ENCODE data around the gene RUBCNL.

The RUBCNL gene

GRCh38 chr13:46320406-46320805 is 66.6 kb downstream of the RUBCNL start:
- TF ChIP-seq EZH2phosphoT487 (IDR thresholded peaks at IDR 0.05; ENCODE audit: low read depth), result no peak
- no peak for TF ChIP-seq CTCF (IDR thresholded peaks at IDR 0.05; ENCODE audit: low read depth, low read length)
- Histone ChIP-seq H3K79me2 (ENCODE audit: low read length) (no peaks in the 10 kb centered on the region), H3K27me3 (ENCODE audit: low read depth, low read length) (no peaks in the 10 kb centered on the region), H3K4me3 (ENCODE audit: low read length) (peak overlapping the region; percentile 60; the same call in 1 of the 2 replicates), H3K9me3 (ENCODE audit: insufficient read depth, low read length) (no peaks in the 10 kb centered on the region), H3K27ac (ENCODE audit: low read length) (no peak overlapping the region), H3K4me1 (ENCODE audit: low read length) (peaks cover 21% of the 10 kb centered on the region), H3K36me3 (replicated peaks; ENCODE audit: low read depth, low read length) (no peaks in the 10 kb centered on the region), H2AFZ (ENCODE audit: low read depth, low read length) (peak overlapping the region; percentile 92), H4K20me1 (ENCODE audit: insufficient read depth, low read length) (no peaks in the 10 kb centered on the region), H3K9ac (ENCODE audit: low read length) (no peak overlapping the region), H3K4me2 (ENCODE audit: low read length) (peak overlapping the region; percentile 76)

- no peaks in the 10 kb centered on the region for H3K9me3 ChIP-seq (ENCODE audit: insufficient read depth, low read length)
- TF ChIP-seq EZH2phosphoT487 (IDR thresholded peaks at IDR 0.05; ENCODE audit: low read depth) (no peak), CTCF (IDR thresholded peaks at IDR 0.05; ENCODE audit: low read depth, low read length) (no peak)
These were observed 68.1 kb downstream of the RUBCNL start for GRCh38 chr13:46318986-46319385.

GRCh38 chr13:46317120-46317519 is 69.9 kb downstream of the RUBCNL start:
- Histone ChIP-seq H3K27ac (ENCODE audit: low read length) (no peak overlapping the region), H3K4me1 (ENCODE audit: low read length) (peaks cover 21% of the 10 kb centered on the region), H2AFZ (ENCODE audit: low read depth, low read length) (no peak overlapping the region), H3K4me2 (ENCODE audit: low read length) (no peak overlapping the region), H3K79me2 (ENCODE audit: low read length) (no peaks in the 10 kb centered on the region), H3K4me3 (ENCODE audit: low read length) (no peak overlapping the region), H3K9me3 (ENCODE audit: insufficient read depth, low read length) (no peaks in the 10 kb centered on the region), H3K9ac (ENCODE audit: low read length) (no peak overlapping the region), H3K36me3 (replicated peaks; ENCODE audit: low read depth, low read length) (peaks cover 2% of the 10 kb centered on the region), H4K20me1 (ENCODE audit: insufficient read depth, low read length) (no peaks in the 10 kb centered on the region), H3K27me3 (ENCODE audit: low read depth, low read length) (no peaks in the 10 kb centered on the region)
- TF ChIP-seq CTCF (IDR thresholded peaks at IDR 0.05; ENCODE audit: low read depth, low read length) (peak; percentile 31), EZH2phosphoT487 (IDR thresholded peaks at IDR 0.05; ENCODE audit: low read depth) (no peak)

More at GRCh38 chr13:46318986-46319385, 68.1 kb downstream of the RUBCNL start:
- Histone ChIP-seq H3K36me3 (replicated peaks; ENCODE audit: low read depth, low read length) (peaks cover 2% of the 10 kb centered on the region), H3K27me3 (ENCODE audit: low read depth, low read length) (no peaks in the 10 kb centered on the region), H3K4me1 (ENCODE audit: low read length) (peaks cover 21% of the 10 kb centered on the region), H3K79me2 (ENCODE audit: low read length) (no peaks in the 10 kb centered on the region), H3K4me2 (ENCODE audit: low read length) (no peak overlapping the region), H3K4me3 (ENCODE audit: low read length) (no peak overlapping the region), H3K27ac (ENCODE audit: low read length) (no peak overlapping the region), H3K9ac (ENCODE audit: low read length) (no peak overlapping the region), H4K20me1 (ENCODE audit: insufficient read depth, low read length) (no peaks in the 10 kb centered on the region), H2AFZ (ENCODE audit: low read depth, low read length) (no peak overlapping the region)

- no peak for TF ChIP-seq CTCF (IDR thresholded peaks at IDR 0.05; ENCODE audit: low read depth, low read length)
These were observed 71.5 kb downstream of the RUBCNL start for GRCh38 chr13:46315491-46316075.

More at GRCh38 chr13:46315491-46316075, 71.5 kb downstream of the RUBCNL start:
- H3K9me3 ChIP-seq (ENCODE audit: insufficient read depth, low read length), result no peaks in the 10 kb centered on the region
- H3K36me3 ChIP-seq (replicated peaks; ENCODE audit: low read depth, low read length), result peaks cover 2% of the 10 kb centered on the region
- H3K9ac ChIP-seq (ENCODE audit: low read length), result no peak overlapping the region
- no peak overlapping the region for H3K27ac ChIP-seq (ENCODE audit: low read length)
- no peaks in the 10 kb centered on the region for H3K27me3 ChIP-seq (ENCODE audit: low read depth, low read length)
- H2AFZ ChIP-seq (ENCODE audit: low read depth, low read length), result no peak overlapping the region
- no peaks in the 10 kb centered on the region for H4K20me1 ChIP-seq (ENCODE audit: insufficient read depth, low read length)
- H3K4me2 ChIP-seq (ENCODE audit: low read length), result no peak overlapping the region
- no peaks in the 10 kb centered on the region for H3K79me2 ChIP-seq (ENCODE audit: low read length)
- peaks cover 10% of the 10 kb centered on the region for H3K4me1 ChIP-seq (ENCODE audit: low read length)
- no peak overlapping the region for H3K4me3 ChIP-seq (ENCODE audit: low read length)
